IMR-90 (cell line): ENCODE data around the gene MEGF8. TPM values are rescaled to one million over a fixed set of nuclear protein-coding genes. Genes with fewer than 3 reads are reported as not detected.

Experiments used
- ATAC-seq: fragments of 200-7000 bp; cut with Tn5 transposase; 2 replicates; pipeline ENCODE4 v1.9.1; 2020; ENCODE audit warnings: low read depth, mild to moderate bottlenecking, moderate library complexity
- BruUV-seq: library from RNA; stranded (reverse); fragments of 400-500 nt; replicated peaks from 2 replicates; lab custom pipeline; 2021; lab: Mats Ljungman, UMichigan
- CTCF ChIA-PET: fragments of 300-600 bp; formaldehyde crosslinking; extraction: SDS; loops from one replicate; lab custom pipeline; 2021; ENCODE audit warnings: antibody characterized with exemption; lab: Yijun Ruan, JAX
- POLR2A ChIA-PET: fragments of 300-600 bp; sonication (Branson Sonifier 250); formaldehyde crosslinking; loops from one replicate; lab custom pipeline; 2022; ENCODE audit warnings: antibody characterized with exemption; ENCODE audit not compliant: unreplicated experiment; lab: Charles Lee
- DNase-seq: peaks from one replicate; pipeline ENCODE4 v3.0.0; 2013
- H2AFZ ChIP-seq: replicated peaks from 2 replicates; pipeline ENCODE3; 2013; ENCODE audit warnings: low read length, mild to moderate bottlenecking; ENCODE audit not compliant: poor library complexity
- H2AK5ac ChIP-seq: 2 replicates; pipeline ENCODE4 v1.6.1; 2013; ENCODE audit warnings: low read depth, low read length, inconsistent platforms
- H2AK9ac ChIP-seq: replicated peaks from 2 replicates; pipeline ENCODE3; 2013; ENCODE audit warnings: mild to moderate bottlenecking, low read depth, low read length, moderate library complexity; ENCODE audit not compliant: poor library complexity
- H2BK120ac ChIP-seq: 2 replicates; pipeline ENCODE4 v1.6.1; 2013; ENCODE audit warnings: low read depth, low read length, inconsistent platforms
- H2BK15ac ChIP-seq: 3 replicates; pipeline ENCODE4 v1.6.1; 2013; ENCODE audit warnings: low read depth, low read length, inconsistent platforms
- H2BK20ac ChIP-seq: 2 replicates; pipeline ENCODE4 v1.6.1; 2013; ENCODE audit warnings: low read depth, mild to moderate bottlenecking, inconsistent platforms, low read length, moderate library complexity
- H2BK5ac ChIP-seq: 2 replicates; pipeline ENCODE4 v1.6.1; 2013; ENCODE audit warnings: mild to moderate bottlenecking, low read depth, low read length, inconsistent platforms; ENCODE audit not compliant: poor library complexity, severe bottlenecking
- H3K14ac ChIP-seq: replicated peaks from 2 replicates; pipeline ENCODE4 v1.6.1; 2013; ENCODE audit warnings: low read depth, low read length, inconsistent platforms
- H3K18ac ChIP-seq: 2 replicates; pipeline ENCODE4 v1.6.1; 2013; ENCODE audit warnings: low read depth, low read length, control low read depth
- H3K23ac ChIP-seq: 2 replicates; pipeline ENCODE4 v1.6.1; 2013; ENCODE audit warnings: low read depth, low read length, inconsistent platforms
- H3K27ac ChIP-seq: 2 replicates; pipeline ENCODE4 v1.5.1; 2013; ENCODE audit warnings: mild to moderate bottlenecking, control low read depth, low read length; ENCODE audit not compliant: insufficient read depth
- H3K27me3 ChIP-seq: 2 replicates; pipeline ENCODE4 v1.6.1; 2013; ENCODE audit warnings: low read length; ENCODE audit not compliant: control insufficient read depth, insufficient read depth
- H3K36me3 ChIP-seq: 2 replicates; pipeline ENCODE4 v1.6.1; 2013; ENCODE audit warnings: low read length, mixed read lengths; ENCODE audit not compliant: control insufficient read depth, insufficient read depth
- H3K4ac ChIP-seq: 2 replicates; pipeline ENCODE4 v1.6.1; 2013; ENCODE audit warnings: low read depth, low read length, inconsistent platforms
- H3K4me1 ChIP-seq: 2 replicates; pipeline ENCODE4 v1.6.1; 2013; ENCODE audit warnings: low read length, mixed read lengths; ENCODE audit not compliant: control insufficient read depth, insufficient read depth
- H3K4me2 ChIP-seq: 2 replicates; pipeline ENCODE4 v1.6.1; 2013; ENCODE audit warnings: low read depth, mild to moderate bottlenecking, control low read depth, low read length, moderate library complexity
- H3K4me3 ChIP-seq: 2 replicates; pipeline ENCODE4 v1.5.1; 2013; ENCODE audit warnings: low read depth, mild to moderate bottlenecking, control low read depth, low read length, moderate library complexity; ENCODE audit not compliant: insufficient read depth
- H3K56ac ChIP-seq: 2 replicates; pipeline ENCODE4 v1.6.1; 2013; ENCODE audit warnings: low read length, inconsistent platforms; ENCODE audit not compliant: insufficient read depth; ENCODE audit errors: extremely low read depth
- H3K79me1 ChIP-seq, 2 experiments: 2 replicates each; pipeline ENCODE4 v1.6.1; 2013; ENCODE audit warnings: low read length in 2 of 2, inconsistent platforms in 1 of 2, low read depth in 1 of 2
- H3K9ac ChIP-seq: 2 replicates; pipeline ENCODE4 v1.6.1; 2013; ENCODE audit warnings: low read depth, low read length, control low read depth
- H3K9me1 ChIP-seq: 2 replicates; pipeline ENCODE4 v1.6.1; 2013; ENCODE audit warnings: low read length, inconsistent platforms; ENCODE audit not compliant: insufficient read depth
- H3K9me3 ChIP-seq: 2 replicates; pipeline ENCODE4 v1.6.1; 2013; ENCODE audit warnings: low read length; ENCODE audit not compliant: control insufficient read depth, insufficient read depth
- H4K20me1 ChIP-seq: 2 replicates; pipeline ENCODE4 v1.6.1; 2013; ENCODE audit warnings: low read length, inconsistent platforms; ENCODE audit not compliant: insufficient read depth
- H4K5ac ChIP-seq: 2 replicates; pipeline ENCODE4 v1.6.1; 2013; ENCODE audit warnings: mild to moderate bottlenecking, low read depth, low read length, control low read depth
- H4K8ac ChIP-seq, 2 experiments: 2 replicates each; pipeline ENCODE4 v1.6.1; 2013; ENCODE audit warnings: low read depth in 2 of 2, low read length in 2 of 2, control low read depth in 1 of 2, inconsistent platforms in 1 of 2
- H4K91ac ChIP-seq: 2 replicates; pipeline ENCODE4 v1.6.1; 2013; ENCODE audit warnings: low read depth, low read length, inconsistent platforms; ENCODE audit not compliant: insufficient read depth
- BHLHE40 ChIP-seq: fragments of 150-350 bp; IDR thresholded peaks from 2 replicates; pipeline ENCODE4 v1.6.1; 2016; ENCODE audit warnings: mild to moderate bottlenecking, low read depth, low read length
- CEBPB ChIP-seq: IDR thresholded peaks from 2 replicates; pipeline ENCODE4 v1.6.1; 2012; ENCODE audit warnings: low read depth, low read length, improper control_type of control experiment
- CHD1 ChIP-seq: IDR thresholded peaks from 2 replicates; pipeline ENCODE4 v1.6.1; 2012; ENCODE audit warnings: low read depth, low read length, improper control_type of control experiment
- FOS ChIP-seq: fragments of 150-350 bp; IDR thresholded peaks from 2 replicates; pipeline ENCODE4 v1.6.1; 2016; ENCODE audit warnings: low read depth, low read length
- MAZ ChIP-seq: IDR thresholded peaks from 2 replicates; pipeline ENCODE4 v1.6.1; 2012; ENCODE audit warnings: low read depth, mild to moderate bottlenecking, low read length, improper control_type of control experiment, moderate library complexity, borderline replicate concordance
- MXI1 ChIP-seq: IDR thresholded peaks from 2 replicates; pipeline ENCODE4 v1.6.1; 2012; ENCODE audit warnings: low read depth, mild to moderate bottlenecking, low read length, moderate library complexity, borderline replicate concordance
- NFE2L2 ChIP-seq: fragments of 150-350 bp; IDR thresholded peaks from 2 replicates; pipeline ENCODE4 v1.6.1; 2016; ENCODE audit warnings: low read depth, mild to moderate bottlenecking, low read length
- POLR2A ChIP-seq: IDR thresholded peaks from 2 replicates; pipeline ENCODE4 v1.6.1; 2012; ENCODE audit warnings: mild to moderate bottlenecking, low read depth, low read length
- RAD21 ChIP-seq: IDR thresholded peaks from 2 replicates; pipeline ENCODE4 v1.6.1; 2012; ENCODE audit warnings: low read length, improper control_type of control experiment
- RCOR1 ChIP-seq: IDR thresholded peaks from 2 replicates; pipeline ENCODE4 v1.6.1; 2012; ENCODE audit warnings: mild to moderate bottlenecking, low read length, improper control_type of control experiment; ENCODE audit not compliant: insufficient replicate concordance
- WGBS, 2 experiments: methylation state at CpG; one replicate each; pipeline versions ENCODE4 v1.1.5 to v1.1.7; 2013; ENCODE audit warnings: missing lambda C conversion rate in 2 of 2; ENCODE audit not compliant: insufficient read length in 1 of 2; ENCODE audit errors: extremely low coverage in 2 of 2; 5-methylcytosine and 5-hydroxymethylcytosine counted together
- dilution Hi-C: fragments of 300-500 bp; cut with HindIII; formaldehyde crosslinking; loops from one replicate; pipeline ENCODE4 v1.14.3; 2018; ENCODE audit warnings: low sequenced_read_pairs; ENCODE audit not compliant: unreplicated experiment
- in situ Hi-C: fragments of 300-500 bp; cut with MboI; formaldehyde crosslinking; loops from 3 replicates; pipeline ENCODE4 v1.14.3; 2019; ENCODE audit warnings: low sequenced_read_pairs, inconsistent platforms, mixed read lengths
- intact Hi-C: fragments of 100-400 bp; cut with micrococcal nuclease; formaldehyde crosslinking; loops from 2 replicates; pipeline ENCODE4 v1.10.0; 2022
- polyA plus RNA-seq, 3 experiments: library from polyadenylated mRNA; depleted of rRNA; stranded (reverse); fragments of >200 nt; gene quantifications; 2 replicates each; pipeline ENCODE4 v1.2.3, GENCODE V29; 2012; ENCODE audit warnings: low replicate concordance in 1 of 3
- total RNA-seq: library from RNA; depleted of rRNA; stranded (reverse); fragments of >200 nt; gene quantifications from 2 replicates; pipeline ENCODE4 v1.2.3, GENCODE V29; 2012
- TF ChIP-seq, protein P1 (sequence below): fragments of 150-350 bp; IDR thresholded peaks from 2 replicates; pipeline ENCODE4 v1.6.1; 2016; ENCODE audit warnings: low read depth, mild to moderate bottlenecking, low read length, moderate library complexity, borderline replicate concordance
- TF ChIP-seq, protein P2 (sequence below): conservative IDR thresholded peaks from 2 replicates; pipeline ENCODE4 v1.5.1; 2012; ENCODE audit warnings: mild to moderate bottlenecking, low read depth, low read length, improper control_type of control experiment
- TF ChIP-seq, protein P3 (sequence below): fragments of 150-350 bp; IDR thresholded peaks from 2 replicates; pipeline ENCODE4 v1.6.1; 2017; ENCODE audit warnings: mild to moderate bottlenecking, antibody characterized with exemption, low read length, low read depth

The MEGF8 gene
- total and polyA plus RNA-seq, 2 of the 4 experiments (the other 2 are of a cell fraction): 2.3 to 12.5 TPM

DNA sequence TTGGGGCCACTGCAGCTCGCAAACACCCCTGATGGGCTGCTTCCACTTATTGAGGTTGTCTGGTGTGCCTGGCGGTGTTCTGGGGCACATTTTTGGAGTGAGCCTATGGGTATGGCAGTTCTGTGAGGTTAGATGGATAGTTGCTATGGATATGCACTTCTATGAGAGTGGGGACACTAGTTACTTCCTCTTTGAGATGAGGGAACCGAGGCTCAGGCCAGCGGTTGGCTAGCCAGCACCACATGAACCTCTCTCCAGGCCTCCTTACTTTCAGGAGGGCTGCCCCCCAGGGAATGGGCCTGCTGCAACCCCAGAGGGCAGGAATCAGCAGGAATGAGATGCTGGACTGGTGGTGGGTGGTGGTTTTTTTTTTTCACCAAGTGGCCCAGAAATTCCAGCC, 37.0 kb upstream of the MEGF8 start:
- dilution Hi-C loops: no loop called here

More for the DNA sequence above, 37.0 kb upstream of the MEGF8 start:
- no peak overlapping the region for H4K91ac ChIP-seq
- no peak overlapping the region for H2BK5ac ChIP-seq
- H2BK120ac ChIP-seq: no peak overlapping the region
- intact Hi-C loops: no loop called here
- no peak for TF ChIP-seq MXI1
- no peak for TF ChIP-seq CHD1
- TF ChIP-seq BHLHE40: no peak
- no peak for TF ChIP-seq MAZ
- TF ChIP-seq CEBPB: no peak
- TF ChIP-seq, protein P1, sequence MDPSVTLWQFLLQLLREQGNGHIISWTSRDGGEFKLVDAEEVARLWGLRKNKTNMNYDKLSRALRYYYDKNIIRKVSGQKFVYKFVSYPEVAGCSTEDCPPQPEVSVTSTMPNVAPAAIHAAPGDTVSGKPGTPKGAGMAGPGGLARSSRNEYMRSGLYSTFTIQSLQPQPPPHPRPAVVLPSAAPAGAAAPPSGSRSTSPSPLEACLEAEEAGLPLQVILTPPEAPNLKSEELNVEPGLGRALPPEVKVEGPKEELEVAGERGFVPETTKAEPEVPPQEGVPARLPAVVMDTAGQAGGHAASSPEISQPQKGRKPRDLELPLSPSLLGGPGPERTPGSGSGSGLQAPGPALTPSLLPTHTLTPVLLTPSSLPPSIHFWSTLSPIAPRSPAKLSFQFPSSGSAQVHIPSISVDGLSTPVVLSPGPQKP: no peak
- no peak for TF ChIP-seq POLR2A
- TF ChIP-seq NFE2L2: no peak
- TF ChIP-seq RAD21: no peak
- no peak for TF ChIP-seq RCOR1
- TF ChIP-seq FOS: no peak
- TF ChIP-seq, protein P2, sequence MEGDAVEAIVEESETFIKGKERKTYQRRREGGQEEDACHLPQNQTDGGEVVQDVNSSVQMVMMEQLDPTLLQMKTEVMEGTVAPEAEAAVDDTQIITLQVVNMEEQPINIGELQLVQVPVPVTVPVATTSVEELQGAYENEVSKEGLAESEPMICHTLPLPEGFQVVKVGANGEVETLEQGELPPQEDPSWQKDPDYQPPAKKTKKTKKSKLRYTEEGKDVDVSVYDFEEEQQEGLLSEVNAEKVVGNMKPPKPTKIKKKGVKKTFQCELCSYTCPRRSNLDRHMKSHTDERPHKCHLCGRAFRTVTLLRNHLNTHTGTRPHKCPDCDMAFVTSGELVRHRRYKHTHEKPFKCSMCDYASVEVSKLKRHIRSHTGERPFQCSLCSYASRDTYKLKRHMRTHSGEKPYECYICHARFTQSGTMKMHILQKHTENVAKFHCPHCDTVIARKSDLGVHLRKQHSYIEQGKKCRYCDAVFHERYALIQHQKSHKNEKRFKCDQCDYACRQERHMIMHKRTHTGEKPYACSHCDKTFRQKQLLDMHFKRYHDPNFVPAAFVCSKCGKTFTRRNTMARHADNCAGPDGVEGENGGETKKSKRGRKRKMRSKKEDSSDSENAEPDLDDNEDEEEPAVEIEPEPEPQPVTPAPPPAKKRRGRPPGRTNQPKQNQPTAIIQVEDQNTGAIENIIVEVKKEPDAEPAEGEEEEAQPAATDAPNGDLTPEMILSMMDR: no peak
- TF ChIP-seq, protein P3, sequence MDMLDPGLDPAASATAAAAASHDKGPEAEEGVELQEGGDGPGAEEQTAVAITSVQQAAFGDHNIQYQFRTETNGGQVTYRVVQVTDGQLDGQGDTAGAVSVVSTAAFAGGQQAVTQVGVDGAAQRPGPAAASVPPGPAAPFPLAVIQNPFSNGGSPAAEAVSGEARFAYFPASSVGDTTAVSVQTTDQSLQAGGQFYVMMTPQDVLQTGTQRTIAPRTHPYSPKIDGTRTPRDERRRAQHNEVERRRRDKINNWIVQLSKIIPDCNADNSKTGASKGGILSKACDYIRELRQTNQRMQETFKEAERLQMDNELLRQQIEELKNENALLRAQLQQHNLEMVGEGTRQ: no peak
- no CpG with 5 or more reads among the region's 4 CpGs for WGBS, 2 experiments
- ATAC-seq: no peak
- no peak overlapping the region for H2BK15ac ChIP-seq
- ChIA-PET CTCF (no interaction called here), POLR2A (interaction anchor here (0.6 kb wide), 1 partner anchor 14 kb away, joined by 3 read pairs; the partner anchor contains the start of gene PAFAH1B3)
- no peak overlapping the region for H3K14ac ChIP-seq
- H2AK5ac ChIP-seq: no peak overlapping the region
- peaks cover 17% of the 10 kb centered on the region for H3K4me1 ChIP-seq
- H3K23ac ChIP-seq: no peak overlapping the region
- H3K9me1 ChIP-seq: peaks cover 7% of the 10 kb centered on the region
- BruUV-seq: no TSS peak
- no peak overlapping the region for H3K9ac ChIP-seq
- no peak overlapping the region for H3K56ac ChIP-seq
- no peak overlapping the region for H3K4ac ChIP-seq
- H2BK20ac ChIP-seq: no peak overlapping the region
- no peaks in the 10 kb centered on the region for H3K27me3 ChIP-seq
- no peaks in the 10 kb centered on the region for H3K9me3 ChIP-seq
- no peak overlapping the region for H3K18ac ChIP-seq
- H2AK9ac ChIP-seq: no peak overlapping the region
- H3K4me2 ChIP-seq: no peak overlapping the region
- DNase-seq: no peak
- H4K5ac ChIP-seq: no peak overlapping the region
- in situ Hi-C loops: no loop called here
- peaks cover 62% of the 10 kb centered on the region for H3K36me3 ChIP-seq
- H4K8ac ChIP-seq: no peak overlapping the region
- H3K79me1 ChIP-seq: peaks cover 26 to 37% of the 10 kb centered on the region in 2 experiments
- no peak overlapping the region for H3K4me3 ChIP-seq
- H2AFZ ChIP-seq: no peak overlapping the region
- no peak overlapping the region for H3K27ac ChIP-seq
- H4K20me1 ChIP-seq: peaks cover 25% of the 10 kb centered on the region
